ENCODE results near the gene UNC5C.

The UNC5C gene

GRCh38 chr4:95548738-95549245 lies at the start of gene UNC5C:
UNC5C (minus strand) TSS chr4:95548973.
- no peak for DNase-seq

GRCh38 chr4:95596676-95597075 lies 47.9 kb upstream of the UNC5C start:
- no peak for DNase-seq

GRCh38 chr4:95594629-95595028 lies 45.9 kb upstream of the UNC5C start:
- DNase-seq, result no peak

GRCh38 chr4:95594013-95594412 lies 45.2 kb upstream of the UNC5C start:
- DNase-seq, result no peak

GRCh38 chr4:95591278-95591677 lies 42.5 kb upstream of the UNC5C start:
- DNase-seq, result no peak

- no peak for DNase-seq
These were observed 41.8 kb upstream of the UNC5C start for GRCh38 chr4:95590615-95591014.

GRCh38 chr4:95585016-95585695 lies 36.4 kb upstream of the UNC5C start:
- DNase-seq, result no peak

GRCh38 chr4:95580226-95580625 lies 31.5 kb upstream of the UNC5C start:
- no peak for DNase-seq

- DNase-seq, result no peak
These were observed 23.7 kb upstream of the UNC5C start for GRCh38 chr4:95572304-95572991.

GRCh38 chr4:95571577-95571976 lies 22.8 kb upstream of the UNC5C start:
- no peak for DNase-seq

GRCh38 chr4:95563638-95564337 lies 15.0 kb upstream of the UNC5C start:
- DNase-seq, result no peak

- DNase-seq, result no peak
These were observed 12.0 kb upstream of the UNC5C start for GRCh38 chr4:95560774-95561173.

- no peak for DNase-seq
These were observed 7.6 kb upstream of the UNC5C start for GRCh38 chr4:95556207-95556859.

- DNase-seq, result no peak
These were observed 4.3 kb upstream of the UNC5C start for GRCh38 chr4:95552942-95553550.

- no peak for DNase-seq
These were observed 2.9 kb upstream of the UNC5C start for GRCh38 chr4:95551653-95552052.

- DNase-seq, result no peak
These were observed 1.6 kb upstream of the UNC5C start for GRCh38 chr4:95550115-95550987.

GRCh38 chr4:95549246-95550114 lies 707 bp upstream of the UNC5C start:
- no peak for DNase-seq

GRCh38 chr4:95547715-95548471 lies 880 bp downstream of the UNC5C start:
- DNase-seq, result no peak

- no peak for DNase-seq
These were observed 1.7 kb downstream of the UNC5C start for GRCh38 chr4:95546866-95547714.
